Astrocyte (in vitro differentiated cells and primary cell): ENCODE data around the gene BRICD5. TPM values are rescaled to one million over a fixed set of nuclear protein-coding genes. Genes with fewer than 3 reads are reported as not detected.

Source experiments
- DNase-seq: peaks from one replicate; pipeline ENCODE4 v3.0.0-alpha.2; 2010; ENCODE audit warnings: low read depth
- FAIRE-seq: peaks from 2 replicates; lab custom pipeline; 2011; peaks lifted over from hg19 to GRCh38; lab: Jason Lieb, UNC
- H2AFZ ChIP-seq: 2 replicates; pipeline ENCODE4 v1.6.0; 2012; ENCODE audit warnings: low read depth, low read length, inconsistent platforms
- H3K27ac ChIP-seq: 2 replicates; pipeline ENCODE4 v1.5.1; 2011; ENCODE audit warnings: low read depth, low read length, inconsistent platforms
- H3K27me3 ChIP-seq: 2 replicates; pipeline ENCODE4 v1.6.0; 2011; ENCODE audit warnings: low read length, inconsistent platforms; ENCODE audit not compliant: insufficient read depth
- H3K36me3 ChIP-seq: 2 replicates; pipeline ENCODE4 v1.5.1; 2011; ENCODE audit warnings: low read length, inconsistent platforms; ENCODE audit not compliant: insufficient read depth
- H3K4me1 ChIP-seq: 2 replicates; pipeline ENCODE4 v1.5.1; 2011; ENCODE audit warnings: low read length, inconsistent platforms; ENCODE audit not compliant: insufficient read depth
- H3K4me2 ChIP-seq: 2 replicates; pipeline ENCODE4 v1.6.0; 2012; ENCODE audit warnings: low read length, inconsistent platforms
- H3K4me3 ChIP-seq: 2 replicates; pipeline ENCODE4 v1.5.1; 2011; ENCODE audit warnings: low read depth, mild to moderate bottlenecking, low read length, inconsistent platforms; ENCODE audit not compliant: insufficient read depth
- H3K79me2 ChIP-seq: 2 replicates; pipeline ENCODE4 v1.6.0; 2012; ENCODE audit warnings: mild to moderate bottlenecking, low read length, inconsistent platforms; ENCODE audit not compliant: insufficient read depth
- H3K9ac ChIP-seq: 2 replicates; pipeline ENCODE4 v1.6.0; 2012; ENCODE audit warnings: mild to moderate bottlenecking, low read length, inconsistent platforms
- H3K9me3 ChIP-seq: 2 replicates; pipeline ENCODE4 v1.5.1; 2012; ENCODE audit warnings: low read depth, mild to moderate bottlenecking, low read length, inconsistent platforms; ENCODE audit not compliant: insufficient read depth
- H4K20me1 ChIP-seq: 2 replicates; pipeline ENCODE4 v1.6.0; 2012; ENCODE audit warnings: low read length, inconsistent platforms; ENCODE audit not compliant: insufficient read depth
- H3K27ac Mint-ChIP-seq: one replicate; pipeline ENCODE4 v1.8.0; 2021; ENCODE audit warnings: mild to moderate bottlenecking, mixed read lengths; ENCODE audit not compliant: unreplicated experiment
- H3K27me3 Mint-ChIP-seq: one replicate; pipeline ENCODE4 v1.8.0; 2021; ENCODE audit warnings: low read depth, mixed read lengths; ENCODE audit not compliant: unreplicated experiment
- H3K36me3 Mint-ChIP-seq: one replicate; pipeline ENCODE4 v1.8.0; 2021; ENCODE audit warnings: low read depth, mixed read lengths; ENCODE audit not compliant: unreplicated experiment
- H3K4me1 Mint-ChIP-seq: one replicate; pipeline ENCODE4 v1.8.0; 2021; ENCODE audit warnings: low read depth, mixed read lengths; ENCODE audit not compliant: unreplicated experiment
- H3K4me3 Mint-ChIP-seq: one replicate; pipeline ENCODE4 v1.8.0; 2021; ENCODE audit warnings: mild to moderate bottlenecking, moderate library complexity, mixed read lengths; ENCODE audit not compliant: unreplicated experiment
- H3K9me3 Mint-ChIP-seq: one replicate; pipeline ENCODE4 v1.8.0; 2021; ENCODE audit warnings: mild to moderate bottlenecking, mixed read lengths; ENCODE audit not compliant: unreplicated experiment
- CTCF ChIP-seq: IDR thresholded peaks from 2 replicates; pipeline ENCODE4 v1.5.1; 2011; ENCODE audit warnings: low read depth, mild to moderate bottlenecking, inconsistent platforms, low read length, moderate library complexity; ENCODE audit not compliant: insufficient read depth
- EZH2 ChIP-seq: IDR thresholded peaks from 2 replicates; pipeline ENCODE4 v1.6.1; 2012; ENCODE audit warnings: mild to moderate bottlenecking, low read length, inconsistent platforms; ENCODE audit not compliant: insufficient read depth
- total RNA-seq: library from RNA; stranded (reverse); gene quantifications from 2 replicates; pipeline ENCODE4 v1.2.1, GENCODE V29; 2021

Gene BRICD5
- total RNA-seq, 1 donor from 2014 or later, result 6.4 TPM

GRCh38 chr16:2167068-2167638 is 43.5 kb downstream of the BRICD5 start:
- H3K27me3 ChIP-seq, result no peaks in the 10 kb centered on the region
- peaks cover 49% of the 10 kb centered on the region for H4K20me1 ChIP-seq
- Mint-ChIP-seq H3K36me3 (peaks cover 2% of the 10 kb centered on the region), H3K4me3 (no peak overlapping the region), H3K27ac (no peak overlapping the region), H3K9me3 (no peaks in the 10 kb centered on the region), H3K4me1 (peaks cover 2% of the 10 kb centered on the region), H3K27me3 (no peaks in the 10 kb centered on the region)
- no peaks in the 10 kb centered on the region for H3K9me3 ChIP-seq
- no peak overlapping the region for H3K4me2 ChIP-seq
- peaks cover 2% of the 10 kb centered on the region for H3K4me1 ChIP-seq
- H3K9ac ChIP-seq, result no peak overlapping the region
- H3K4me3 ChIP-seq, result no peak overlapping the region
- H3K79me2 ChIP-seq, result peaks cover 42% of the 10 kb centered on the region
- H3K27ac ChIP-seq, result no peak overlapping the region
- no peak overlapping the region for H2AFZ ChIP-seq
- FAIRE-seq (no peak), DNase-seq (no peak)
- TF ChIP-seq EZH2 (no peak), CTCF (no peak)
- peaks cover 7% of the 10 kb centered on the region for H3K36me3 ChIP-seq

GRCh38 chr16:2166263-2167067 is 44.2 kb downstream of the BRICD5 start:
- no peak overlapping the region for H2AFZ ChIP-seq
- FAIRE-seq (no peak), DNase-seq (no peak)
- H3K27ac ChIP-seq, result no peak overlapping the region
- no peak overlapping the region for H3K9ac ChIP-seq
- no peaks in the 10 kb centered on the region for H3K9me3 ChIP-seq
- no peak overlapping the region for H3K4me3 ChIP-seq
- TF ChIP-seq CTCF, result no peak
- TF ChIP-seq EZH2, result no peak
- no peaks in the 10 kb centered on the region for H3K27me3 ChIP-seq
- no peaks in the 10 kb centered on the region for H3K9me3 Mint-ChIP-seq
- no peak overlapping the region for H3K4me3 Mint-ChIP-seq
- H4K20me1 ChIP-seq, result peaks cover 56% of the 10 kb centered on the region
- H3K79me2 ChIP-seq, result peaks cover 49% of the 10 kb centered on the region
- H3K27me3 Mint-ChIP-seq, result no peaks in the 10 kb centered on the region
- H3K4me2 ChIP-seq, result no peak overlapping the region
- H3K36me3 Mint-ChIP-seq, result peaks cover 2% of the 10 kb centered on the region
- peaks cover 7% of the 10 kb centered on the region for H3K36me3 ChIP-seq
- H3K27ac Mint-ChIP-seq, result peak overlapping the region; percentile 62
- peaks cover 3% of the 10 kb centered on the region for H3K4me1 ChIP-seq
- H3K4me1 Mint-ChIP-seq, result peaks cover 2% of the 10 kb centered on the region

GRCh38 chr16:2165861-2166260 is 44.8 kb downstream of the BRICD5 start:
- Histone ChIP-seq H3K9ac (no peak overlapping the region), H3K36me3 (peaks cover 7% of the 10 kb centered on the region), H4K20me1 (peaks cover 61% of the 10 kb centered on the region), H3K4me3 (no peak overlapping the region), H3K4me1 (peaks cover 7% of the 10 kb centered on the region), H3K9me3 (no peaks in the 10 kb centered on the region), H3K27ac (no peak overlapping the region), H2AFZ (no peak overlapping the region), H3K79me2 (peaks cover 54% of the 10 kb centered on the region), H3K27me3 (no peaks in the 10 kb centered on the region), H3K4me2 (no peak overlapping the region)
- Mint-ChIP-seq H3K4me3 (no peak overlapping the region), H3K9me3 (no peaks in the 10 kb centered on the region), H3K36me3 (peaks cover 2% of the 10 kb centered on the region), H3K27ac (peak overlapping the region; percentile 62), H3K27me3 (no peaks in the 10 kb centered on the region), H3K4me1 (peaks cover 2% of the 10 kb centered on the region)
- FAIRE-seq (no peak), DNase-seq (no peak)
- TF ChIP-seq CTCF (no peak), EZH2 (no peak)
